ENCODE measurements around the gene ZNF264.
"Not testable (repeated sequence)": the region's sequence is repeated elsewhere in the genome, so short reads cannot be mapped to it uniquely, and the experiment has no call there.

The ZNF264 gene

GRCh38 chr19:57245066-57245465 lies 53.8 kb downstream of the ZNF264 start:
- no peak for DNase-seq (ENCODE audit: low read depth)

GRCh38 chr19:57245959-57246358 lies 54.7 kb downstream of the ZNF264 start:
- DNase-seq (ENCODE audit: low read depth) = no peak

DNA sequence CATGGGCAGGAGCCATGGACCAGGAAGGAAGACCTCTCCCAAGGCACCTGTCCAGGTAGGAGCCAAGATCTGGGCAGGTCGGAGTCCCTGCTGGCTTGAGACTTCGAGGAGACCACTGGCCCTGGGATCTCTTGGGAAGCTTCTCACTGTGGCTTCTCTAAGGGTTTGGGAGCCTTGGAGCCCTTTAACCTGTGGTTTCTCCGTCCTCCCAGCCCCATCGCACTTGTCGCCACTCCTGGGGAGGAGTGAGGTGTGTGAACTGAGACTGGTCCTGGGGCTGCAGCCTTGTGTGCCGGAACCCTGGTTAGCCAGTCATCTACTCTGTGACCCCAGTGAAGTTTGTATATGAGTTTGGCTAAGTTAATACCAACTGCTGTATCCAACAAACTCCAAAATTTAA lies 57.3 kb downstream of the ZNF264 start:
- no peak for DNase-seq (ENCODE audit: low read depth)

- DNase-seq (ENCODE audit: low read depth) = no peak
These were observed 58.0 kb downstream of the ZNF264 start for GRCh38 chr19:57249329-57249728.

- not testable (repeated sequence) for DNase-seq (ENCODE audit: low read depth)
These were observed 62.5 kb downstream of the ZNF264 start for GRCh38 chr19:57253767-57254166.

DNA sequence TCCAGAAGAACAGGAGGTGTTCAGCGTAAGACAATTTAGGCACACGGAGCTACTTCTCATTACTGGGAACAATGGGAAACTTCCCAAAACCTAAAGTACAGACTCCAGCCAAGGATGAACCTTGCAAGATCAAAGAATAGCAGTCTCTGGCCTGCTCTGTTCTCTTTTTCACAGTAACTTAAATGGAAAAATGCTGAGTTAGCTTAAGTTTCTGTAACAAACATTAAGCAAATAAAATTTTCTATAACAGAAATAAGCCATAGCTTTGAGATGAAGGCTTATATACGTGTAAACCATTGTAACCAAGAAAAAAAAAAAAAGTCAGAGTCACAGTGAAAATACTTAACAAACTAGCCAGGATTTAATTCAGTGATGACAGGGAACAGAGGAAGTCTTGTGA lies 70.7 kb downstream of the ZNF264 start:
- DNase-seq (ENCODE audit: low read depth) = no peak

GRCh38 chr19:57263244-57263741 lies 72.0 kb downstream of the ZNF264 start:
- DNase-seq (ENCODE audit: low read depth) = no peak

GRCh38 chr19:57267291-57267690 lies 76.0 kb downstream of the ZNF264 start:
- DNase-seq (ENCODE audit: low read depth) = no peak

GRCh38 chr19:57269515-57270250 lies 78.4 kb downstream of the ZNF264 start:
- DNase-seq (ENCODE audit: low read depth) = peak; percentile 44

DNA sequence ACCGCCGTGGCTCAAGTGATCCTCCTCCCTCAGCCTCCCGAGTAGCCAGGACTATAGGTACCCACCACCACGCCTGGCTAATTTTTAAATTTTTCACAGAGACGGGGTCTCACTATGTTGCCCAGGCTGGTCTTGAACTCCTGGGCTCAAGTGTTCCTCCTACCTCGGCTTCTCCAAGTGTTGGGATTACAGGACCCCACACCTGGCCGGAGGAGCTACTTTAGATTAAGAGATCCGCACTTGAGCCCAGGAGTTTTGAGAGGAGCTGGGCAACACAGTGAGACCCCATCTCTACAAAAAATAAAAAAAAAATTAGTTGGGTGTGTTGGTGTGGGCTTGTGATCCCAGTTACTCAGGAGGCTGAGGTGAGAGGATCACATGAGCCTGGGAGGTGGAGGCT lies 80.0 kb downstream of the ZNF264 start:
- DNase-seq (ENCODE audit: low read depth) = no peak

Measured in stromal cell of bone marrow (primary cell).